Ishikawa (cell line): Measurements from ENCODE around the gene THBS2.

Experiments
- CEBPB ChIP-seq: IDR thresholded peaks from 2 replicates; pipeline ENCODE4 v1.6.1; 2012
- CREB1 ChIP-seq: IDR thresholded peaks from 2 replicates; pipeline ENCODE4 v1.6.1; 2012; ENCODE audit warnings: low read depth
- EGR1 ChIP-seq: IDR thresholded peaks from 2 replicates; pipeline ENCODE4 v1.6.1; 2012
- EP300 ChIP-seq: IDR thresholded peaks from 2 replicates; pipeline ENCODE4 v1.6.1; 2012; ENCODE audit warnings: borderline replicate concordance
- FOXM1 ChIP-seq: IDR thresholded peaks from 2 replicates; pipeline ENCODE4 v1.6.1; 2012; ENCODE audit warnings: low read depth, borderline replicate concordance
- NFIC ChIP-seq: IDR thresholded peaks from 2 replicates; pipeline ENCODE4 v1.6.1; 2012
- RAD21 ChIP-seq: IDR thresholded peaks from 2 replicates; pipeline ENCODE4 v1.6.1; 2012; ENCODE audit warnings: low read depth
- REST ChIP-seq: IDR thresholded peaks from 2 replicates; pipeline ENCODE4 v1.6.1; 2012; ENCODE audit warnings: low read depth, mild to moderate bottlenecking
- TAF1 ChIP-seq: IDR thresholded peaks from 2 replicates; pipeline ENCODE4 v1.6.1; 2012; ENCODE audit warnings: low read depth, mild to moderate bottlenecking
- TCF12 ChIP-seq: IDR thresholded peaks from 2 replicates; pipeline ENCODE4 v1.6.1; 2012; ENCODE audit warnings: low read depth
- TEAD4 ChIP-seq: IDR thresholded peaks from 2 replicates; pipeline ENCODE4 v1.6.1; 2012
- USF1 ChIP-seq: IDR thresholded peaks from 2 replicates; pipeline ENCODE4 v1.6.1; 2012
- YY1 ChIP-seq: IDR thresholded peaks from 2 replicates; pipeline ENCODE4 v1.6.1; 2012; ENCODE audit warnings: low read depth
- ZBTB7A ChIP-seq: IDR thresholded peaks from 2 replicates; pipeline ENCODE4 v1.6.1; 2012; ENCODE audit warnings: low read depth
- TF ChIP-seq, protein P1 (sequence below): IDR thresholded peaks from 2 replicates; pipeline ENCODE4 v1.6.1; 2012

The THBS2 gene

GRCh38 chr6:169253337-169254238, at the start of gene THBS2:
TSS of gene THBS2 (minus strand) at chr6:169253846. CDS start at chr6:169250784, 3,062 bp downstream.
- no peak for TF ChIP-seq TAF1
- no peak for TF ChIP-seq EP300
- TF ChIP-seq USF1, result no peak
- TF ChIP-seq ZBTB7A, result no peak

- TF ChIP-seq CREB1 (no peak), EGR1 (no peak), TEAD4 (no peak), CEBPB (no peak), NFIC (no peak), EP300 (no peak), TAF1 (no peak), TCF12 (no peak), FOXM1 (no peak), RAD21 (no peak), YY1 (no peak), REST (no peak), ZBTB7A (no peak), USF1 (no peak)
- TF ChIP-seq, protein P1, sequence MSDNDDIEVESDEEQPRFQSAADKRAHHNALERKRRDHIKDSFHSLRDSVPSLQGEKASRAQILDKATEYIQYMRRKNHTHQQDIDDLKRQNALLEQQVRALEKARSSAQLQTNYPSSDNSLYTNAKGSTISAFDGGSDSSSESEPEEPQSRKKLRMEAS, result no peak
Measured at GRCh38 chr6:169302716-169303115, 49.1 kb upstream of the THBS2 start.

GRCh38 chr6:169302255-169302654, 48.6 kb upstream of the THBS2 start:
- TF ChIP-seq REST (no peak), USF1 (no peak), FOXM1 (no peak), TEAD4 (no peak), NFIC (no peak), YY1 (no peak), TAF1 (no peak), CREB1 (no peak), CEBPB (no peak), EGR1 (no peak), RAD21 (no peak), ZBTB7A (no peak), EP300 (no peak), TCF12 (no peak)
- TF ChIP-seq, protein P1, result no peak

GRCh38 chr6:169300916-169301315, 47.3 kb upstream of the THBS2 start:
- TF ChIP-seq TEAD4 (no peak), RAD21 (no peak), YY1 (no peak), ZBTB7A (no peak), REST (no peak), TAF1 (no peak), USF1 (no peak), EP300 (no peak), FOXM1 (no peak), CEBPB (no peak), NFIC (no peak), TCF12 (no peak), CREB1 (no peak), EGR1 (no peak)
- TF ChIP-seq, protein P1, result no peak
